ENCODE results near the gene FAM131A. TPM values are rescaled to one million over a fixed set of nuclear protein-coding genes. Genes with fewer than 3 reads are reported as not detected.

Gene FAM131A
- total and polyA plus RNA-seq, 9 of the 15 experiments (the other 6 are each of a cell fraction or from before 2014, with no cell fraction given): 0.48 to 11.1 (median 4.3) TPM

- no TSS peak for BruUV-seq (replicated peaks)
- ChIA-PET CTCF (ENCODE audit: low intra/inter-chr PET ratio) (no interaction called here), POLR2A (interaction anchor here (0.6 to 1.2 kb wide), 3 partner anchors 9 to 1469 kb away, joined by 3 to 4 read pairs (median 4); no protein-coding TSS in a partner anchor)
- no peaks in the 10 kb centered on the region for H3K27me3 ChIP-seq (ENCODE audit: control insufficient read depth in 2 of 2, insufficient read depth in 2 of 2, low read length in 2 of 2)
- intact Hi-C loops (cut with micrococcal nuclease) (no loop called here), in situ Hi-C loops (cut with MboI) (no loop called here)
- no peak overlapping the region for H3K4me3 ChIP-seq
- no peaks in the 10 kb centered on the region for H4K20me1 ChIP-seq (replicated peaks; ENCODE audit: control insufficient read depth, insufficient read depth, low read length)
- H3K9me3 ChIP-seq (replicated peaks; ENCODE audit: control insufficient read depth, insufficient read depth, low read depth, low read length): no peaks in the 10 kb centered on the region
- FAIRE-seq (no peak), ATAC-seq (no peak; the same call in 2 of the 3 replicates), DNase-seq (ENCODE audit: extremely low read depth in 1 of 4, low spot score in 3 of 4) (no peak)
- peak overlapping the region in 1 of 2 experiments; percentile 60; a peak in 2 of 4 replicates for H3K9ac ChIP-seq (ENCODE audit: insufficient read depth in 1 of 2, low read depth in 2 of 2, low read length in 2 of 2)
- WGBS (ENCODE audit: insufficient coverage, low coverage, missing lambda C conversion rate): 91% methylated on average over 5 of the region's 8 CpGs
- no peak overlapping the region for H2AFZ ChIP-seq (ENCODE audit: low read depth, low read length)
- TF ChIP-seq ZNF512 (tag; IDR thresholded peaks at IDR 0.05) (no peak), HNRNPUL1 (IDR thresholded peaks at IDR 0.05; ENCODE audit: low read length) (no peak), TFAP4 (CRISPR knock-in tag; IDR thresholded peaks at IDR 0.05; ENCODE audit: borderline replicate concordance) (peak; percentile 18; the same call in 1 of the 2 replicates), ZNF740 (CRISPR knock-in tag; IDR thresholded peaks at IDR 0.05) (0 out of 2 replicates have a peak, but pooled peaks have one; percentile 58), ZNF740 (tag; IDR thresholded peaks at IDR 0.05) (no peak)
- peaks cover 5% of the 10 kb centered on the region for H3K9me1 ChIP-seq (ENCODE audit: control insufficient read depth, insufficient read depth, low read length)
- H3K79me2 ChIP-seq (ENCODE audit: control insufficient read depth, insufficient read depth, low read length): peaks cover 6% of the 10 kb centered on the region; the same call in 2 of the 3 replicates
- H3K27ac ChIP-seq (ENCODE audit: extremely low read depth, low read depth, low read length): no peak overlapping the region
- no peak overlapping the region for H3K4me2 ChIP-seq (ENCODE audit: insufficient read depth, low read length)
- H3K4me1 ChIP-seq (replicated peaks in 1 of 2; ENCODE audit: control insufficient read depth in 2 of 2, insufficient read depth in 2 of 2, low read length in 2 of 2): peaks cover 25 to 69% of the 10 kb centered on the region in 2 experiments; a peak in 4 of 5 replicates
- H3K36me3 ChIP-seq (ENCODE audit: control insufficient read depth, insufficient read depth, low read length): peaks cover 86% of the 10 kb centered on the region; the same call in 2 of the 3 replicates
Measured at GRCh38 chr3:184354754-184355153, 17.4 kb downstream of the FAM131A start.
